Caco-2 (cell line): ENCODE results near the gene VENTX. TPM values are rescaled to one million over a fixed set of nuclear protein-coding genes. Genes with fewer than 3 reads are reported as not detected.

Source experiments
- BruUV-seq: library from RNA; stranded (reverse); fragments of 400-500 nt; replicated peaks from 2 replicates; lab custom pipeline; 2021; lab: Mats Ljungman, UMichigan
- CTCF ChIA-PET: fragments of 300-600 bp; sonication (Branson Sonifier 250); formaldehyde crosslinking; loops from one replicate; lab custom pipeline; 2022; ENCODE audit warnings: antibody characterized with exemption; lab: Charles Lee
- POLR2A ChIA-PET: fragments of 300-600 bp; sonication (Branson Sonifier 250); formaldehyde crosslinking; loops from one replicate; lab custom pipeline; 2022; ENCODE audit warnings: antibody characterized with exemption; lab: Charles Lee
- DNase-seq, 2 experiments: peaks; one replicate each; pipeline versions ENCODE4 v3.0.0 to v3.0.0-alpha.2; 2020 to 2022
- H3K27me3 ChIP-seq: replicated peaks from 2 replicates; pipeline ENCODE4 v1.6.0; 2011; ENCODE audit warnings: low read length; ENCODE audit not compliant: control insufficient read depth, insufficient read depth
- H3K36me3 ChIP-seq: 2 replicates; pipeline ENCODE4 v1.5.1; 2011; ENCODE audit warnings: low read length; ENCODE audit not compliant: control insufficient read depth, insufficient read depth
- H3K4me1 ChIP-seq: fragments of 250-450 bp; sonication (Bioruptor Pico); 2 replicates; pipeline ENCODE4 v1.5.1; 2020; ENCODE audit warnings: mild to moderate bottlenecking
- H3K4me3 ChIP-seq: 2 replicates; pipeline ENCODE4 v1.5.1; 2011; ENCODE audit warnings: low read depth, mild to moderate bottlenecking, control low read depth, low read length
- H3K9me3 ChIP-seq: fragments of 250-450 bp; sonication (Bioruptor Pico); 2 replicates; pipeline ENCODE4 v1.5.1; 2020; ENCODE audit warnings: mild to moderate bottlenecking, moderate library complexity
- H3K27ac Mint-ChIP-seq: one replicate; pipeline ENCODE4 v1.8.0; 2022; ENCODE audit warnings: mixed read lengths; ENCODE audit not compliant: unreplicated experiment
- H3K27me3 Mint-ChIP-seq: one replicate; pipeline ENCODE4 v1.8.0; 2022; ENCODE audit warnings: mixed read lengths; ENCODE audit not compliant: insufficient read depth, unreplicated experiment
- H3K36me3 Mint-ChIP-seq: one replicate; pipeline ENCODE4 v1.8.0; 2022; ENCODE audit warnings: mild to moderate bottlenecking, mixed read lengths; ENCODE audit not compliant: insufficient read depth, unreplicated experiment
- H3K4me1 Mint-ChIP-seq: one replicate; pipeline ENCODE4 v1.8.0; 2022; ENCODE audit warnings: low read depth, mixed read lengths; ENCODE audit not compliant: unreplicated experiment
- H3K4me3 Mint-ChIP-seq: one replicate; pipeline ENCODE4 v1.8.0; 2022; ENCODE audit warnings: mild to moderate bottlenecking, moderate library complexity, mixed read lengths; ENCODE audit not compliant: unreplicated experiment
- H3K9me3 Mint-ChIP-seq: one replicate; pipeline ENCODE4 v1.8.0; 2022; ENCODE audit warnings: mixed read lengths; ENCODE audit not compliant: unreplicated experiment
- CTCF ChIP-seq, 2 experiments: fragments of 200-600 bp in 1 of 2; IDR thresholded peaks; 1 replicate in 1 of 2; 2 replicates in 1 of 2; pipeline versions ENCODE4 v1.5.1 to v1.8.0; 2011 to 2022; ENCODE audit warnings: antibody characterized with exemption in 1 of 2, control low read depth in 1 of 2, inconsistent platforms in 1 of 2, low read depth in 1 of 2, low read length in 1 of 2, mild to moderate bottlenecking in 1 of 2, moderate library complexity in 1 of 2; ENCODE audit not compliant: insufficient read depth in 1 of 2, severe bottlenecking in 1 of 2, unreplicated experiment in 1 of 2
- intact Hi-C: fragments of 100-400 bp; cut with micrococcal nuclease; formaldehyde crosslinking; loops from one replicate; pipeline ENCODE4 v1.10.0; 2022; ENCODE audit not compliant: unreplicated experiment
- total RNA-seq: library from RNA; stranded (reverse); gene quantifications from 2 replicates; pipeline ENCODE4 v1.2.3, GENCODE V29; 2022

VENTX gene
- total RNA-seq, 1 experiment from 2014 or later, result not detected

GRCh38 chr10:133266056-133266795, 28.6 kb downstream of the VENTX start:
- Mint-ChIP-seq H3K9me3 (no peaks in the 10 kb centered on the region), H3K27me3 (no peaks in the 10 kb centered on the region), H3K4me1 (no peaks in the 10 kb centered on the region), H3K36me3 (peaks cover 11% of the 10 kb centered on the region), H3K4me3 (no peak overlapping the region), H3K27ac (no peak overlapping the region)
- ChIA-PET CTCF (interaction anchor here (0.7 kb wide), 1 partner anchor 9 kb away, joined by 3 read pairs; no protein-coding TSS in a partner anchor), POLR2A (no interaction called here)
- TF ChIP-seq CTCF (IDR thresholded peaks at IDR 0.05; ENCODE audit: insufficient read depth in 1 of 2, low read depth in 1 of 2, low read length in 1 of 2, severe bottlenecking in 1 of 2, unreplicated experiment in 1 of 2), result no peak
- Histone ChIP-seq H3K4me1 (peaks cover 13% of the 10 kb centered on the region), H3K4me3 (no peak overlapping the region), H3K27me3 (no peaks in the 10 kb centered on the region), H3K36me3 (no peaks in the 10 kb centered on the region), H3K9me3 (no peaks in the 10 kb centered on the region)
- intact Hi-C loops, result no loop called here
- DNase-seq, result no peak
- no TSS peak for BruUV-seq

GRCh38 chr10:133267293-133267692, 29.6 kb downstream of the VENTX start:
- ChIA-PET POLR2A (no interaction called here), CTCF (no interaction called here)
- H3K9me3 ChIP-seq, result no peaks in the 10 kb centered on the region
- Mint-ChIP-seq H3K4me3 (no peak overlapping the region), H3K27me3 (no peaks in the 10 kb centered on the region), H3K4me1 (no peaks in the 10 kb centered on the region), H3K9me3 (no peaks in the 10 kb centered on the region), H3K36me3 (peaks cover 6% of the 10 kb centered on the region), H3K27ac (no peak overlapping the region)
- intact Hi-C loops, result no loop called here
- H3K4me3 ChIP-seq, result no peak overlapping the region
- H3K27me3 ChIP-seq, result no peaks in the 10 kb centered on the region
- no TSS peak for BruUV-seq
- H3K36me3 ChIP-seq, result no peaks in the 10 kb centered on the region
- peaks cover 9% of the 10 kb centered on the region for H3K4me1 ChIP-seq
- no peak for TF ChIP-seq CTCF (IDR thresholded peaks at IDR 0.05; ENCODE audit: insufficient read depth in 1 of 2, low read depth in 1 of 2, low read length in 1 of 2, severe bottlenecking in 1 of 2, unreplicated experiment in 1 of 2)
- DNase-seq, result no peak

GRCh38 chr10:133267829-133268228, 30.2 kb downstream of the VENTX start:
- TF ChIP-seq CTCF (IDR thresholded peaks at IDR 0.05; ENCODE audit: insufficient read depth in 1 of 2, low read depth in 1 of 2, low read length in 1 of 2, severe bottlenecking in 1 of 2, unreplicated experiment in 1 of 2), result no peak
- no peaks in the 10 kb centered on the region for H3K27me3 Mint-ChIP-seq
- no peaks in the 10 kb centered on the region for H3K9me3 Mint-ChIP-seq
- H3K36me3 ChIP-seq, result no peaks in the 10 kb centered on the region
- ChIA-PET POLR2A (no interaction called here), CTCF (no interaction called here)
- H3K27ac Mint-ChIP-seq, result no peak overlapping the region
- no TSS peak for BruUV-seq
- intact Hi-C loops, result no loop called here
- peaks cover under 1% of the 10 kb centered on the region for H3K36me3 Mint-ChIP-seq
- no peaks in the 10 kb centered on the region for H3K9me3 ChIP-seq
- H3K4me3 Mint-ChIP-seq, result no peak overlapping the region
- DNase-seq, result no peak
- H3K4me3 ChIP-seq, result no peak overlapping the region
- no peaks in the 10 kb centered on the region for H3K4me1 Mint-ChIP-seq
- peaks cover 4% of the 10 kb centered on the region for H3K4me1 ChIP-seq
- no peaks in the 10 kb centered on the region for H3K27me3 ChIP-seq
